HG03520 (cell line): ENCODE measurements around the gene TGM2.
"Not testable (repeated sequence)": the region's sequence is repeated elsewhere in the genome, so short reads cannot be mapped to it uniquely, and the experiment has no call there.

Experiments
- ATAC-seq: cut with Tn5 transposase; IDR thresholded peaks from one replicate; pipeline ENCODE4 v1.9.1; 2021; ENCODE audit warnings: mild to moderate bottlenecking, moderate library complexity; ENCODE audit not compliant: unreplicated experiment

TGM2 gene

DNA sequence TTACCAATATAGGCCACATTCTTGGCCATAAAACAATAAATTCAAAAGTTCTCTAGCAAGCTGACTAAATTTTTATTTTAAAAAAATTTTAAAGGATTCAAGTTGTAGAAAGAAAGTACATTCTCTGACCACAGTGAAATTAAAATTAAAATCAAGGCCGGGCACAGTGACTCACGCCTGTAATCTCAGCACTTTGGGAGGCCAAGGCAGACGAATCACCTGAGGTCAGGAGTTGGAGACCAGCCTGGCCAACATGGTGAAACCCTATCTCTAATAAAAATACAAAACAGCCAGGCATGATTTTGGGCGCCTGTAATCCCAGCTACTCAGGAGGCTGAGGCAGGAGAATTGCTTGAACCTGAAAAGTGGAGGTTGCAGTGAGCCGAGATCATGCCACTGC lies 62.9 kb downstream of the TGM2 start:
- ATAC-seq: not testable (repeated sequence)

DNA sequence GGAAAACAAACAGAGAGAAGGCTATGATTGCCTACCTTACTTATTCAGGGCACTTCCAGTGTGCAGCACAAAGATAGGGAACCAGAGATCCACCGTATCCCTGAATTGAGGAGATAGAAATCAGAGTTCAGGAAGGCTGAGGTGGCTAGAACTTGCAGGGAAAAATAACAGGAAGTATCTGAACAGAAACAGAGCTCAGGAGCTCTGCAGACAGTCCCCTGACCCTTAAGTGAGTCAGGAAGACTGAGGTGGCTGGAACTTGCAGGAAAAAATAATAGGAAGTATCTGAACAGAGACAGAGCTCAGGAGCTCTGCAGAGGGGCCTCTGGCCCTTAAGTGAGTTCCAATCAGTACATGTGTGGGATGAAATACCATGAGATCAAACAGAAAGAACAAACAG lies 66.1 kb downstream of the TGM2 start:
- ATAC-seq: no peak

DNA sequence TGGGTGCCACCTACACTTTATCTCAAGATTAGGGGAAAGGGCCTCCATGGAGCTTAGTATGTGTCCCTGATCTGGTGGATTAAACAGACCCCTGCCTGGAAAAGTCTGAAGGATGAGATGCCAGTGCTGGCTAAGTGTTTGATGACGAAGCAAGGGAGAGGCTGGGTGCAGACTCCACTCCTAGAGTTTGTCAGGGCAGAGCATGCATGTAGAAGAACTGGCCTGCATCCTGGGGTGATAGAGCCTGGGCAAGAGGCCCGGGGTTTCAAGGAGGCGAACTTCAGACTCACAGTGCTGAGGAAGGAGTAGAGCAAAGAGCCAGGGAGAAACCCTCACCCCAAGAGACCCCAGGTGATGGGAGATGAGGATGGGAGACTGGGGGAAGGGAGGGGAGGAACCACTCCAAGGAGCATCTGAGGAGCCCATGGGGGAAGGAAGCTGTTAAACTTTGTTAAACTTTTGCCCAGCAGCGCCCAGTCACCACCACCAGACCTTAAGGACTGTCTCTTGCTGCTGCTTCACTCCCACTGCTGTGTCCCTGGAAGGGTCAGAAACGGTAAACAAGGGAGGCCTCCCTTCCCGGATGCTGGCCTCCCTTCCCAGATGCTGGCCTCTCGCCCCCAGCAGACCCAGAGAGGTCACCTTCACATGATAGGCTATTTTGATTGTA lies 69.9 kb downstream of the TGM2 start:
- ATAC-seq: no peak

DNA sequence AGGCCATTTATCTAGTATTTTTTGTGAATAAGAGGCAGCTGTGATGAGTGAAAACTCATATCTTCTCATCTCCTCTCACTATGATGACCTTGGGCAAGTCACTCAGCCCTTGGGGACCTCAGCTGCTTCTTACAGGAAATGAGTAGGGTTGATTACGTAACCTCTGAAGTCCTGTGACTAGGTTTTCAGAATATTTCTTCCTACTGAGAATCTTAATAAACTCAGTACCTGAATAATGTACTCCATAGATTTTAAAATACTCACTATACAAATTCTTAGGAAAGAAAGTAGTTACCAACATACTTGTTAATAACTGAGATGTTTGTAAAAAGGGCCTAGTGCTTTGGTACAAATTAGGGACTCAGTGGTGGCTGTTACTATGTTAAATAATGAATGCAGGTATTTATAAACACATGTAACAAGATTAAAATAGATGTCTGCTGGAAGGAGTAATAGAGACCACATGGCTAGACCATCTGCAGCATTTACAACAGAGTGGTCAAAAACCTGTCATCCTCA lies 70.6 kb downstream of the TGM2 start:
- ATAC-seq: peak; percentile 52

DNA sequence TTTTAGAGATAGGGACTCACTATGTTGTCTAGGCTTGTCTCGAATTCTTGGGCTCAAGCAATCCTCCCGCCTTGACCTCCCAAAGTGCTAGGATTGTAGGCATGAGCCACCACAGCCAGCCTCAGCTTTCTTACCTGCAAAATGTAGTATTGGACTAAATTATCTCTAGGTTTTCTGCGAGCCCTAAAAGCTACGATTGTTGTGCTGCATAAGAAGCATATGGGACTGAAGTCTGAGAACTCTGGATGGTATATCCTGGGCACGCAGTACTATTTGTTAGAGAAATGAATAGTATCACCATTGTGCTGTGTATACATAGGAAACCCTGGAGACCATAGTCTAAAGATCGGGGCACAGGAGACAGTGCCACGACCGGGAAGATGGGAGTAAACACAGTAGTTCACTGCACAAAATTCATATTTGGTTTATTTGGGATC lies 71.4 kb downstream of the TGM2 start:
- ATAC-seq: no peak

DNA sequence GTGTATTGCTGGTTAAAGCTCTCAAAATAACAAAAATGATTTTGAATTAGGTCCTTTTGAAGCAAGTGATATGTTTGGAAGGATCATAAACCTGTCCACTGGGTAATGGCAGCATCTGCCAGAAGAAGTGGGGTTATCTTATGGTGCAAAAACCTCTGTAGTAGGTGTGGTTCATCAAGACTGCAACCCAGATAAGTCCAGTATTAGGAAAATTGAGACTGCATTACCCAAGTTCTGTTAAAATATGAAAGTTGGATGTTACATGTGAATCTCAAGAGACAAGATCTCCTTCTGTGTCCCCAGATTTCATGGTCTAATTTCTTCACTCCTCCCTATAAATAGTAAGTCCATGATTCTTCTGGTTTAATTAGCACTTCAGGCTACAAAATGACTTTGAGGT lies 72.2 kb downstream of the TGM2 start:
- ATAC-seq: no peak

DNA sequence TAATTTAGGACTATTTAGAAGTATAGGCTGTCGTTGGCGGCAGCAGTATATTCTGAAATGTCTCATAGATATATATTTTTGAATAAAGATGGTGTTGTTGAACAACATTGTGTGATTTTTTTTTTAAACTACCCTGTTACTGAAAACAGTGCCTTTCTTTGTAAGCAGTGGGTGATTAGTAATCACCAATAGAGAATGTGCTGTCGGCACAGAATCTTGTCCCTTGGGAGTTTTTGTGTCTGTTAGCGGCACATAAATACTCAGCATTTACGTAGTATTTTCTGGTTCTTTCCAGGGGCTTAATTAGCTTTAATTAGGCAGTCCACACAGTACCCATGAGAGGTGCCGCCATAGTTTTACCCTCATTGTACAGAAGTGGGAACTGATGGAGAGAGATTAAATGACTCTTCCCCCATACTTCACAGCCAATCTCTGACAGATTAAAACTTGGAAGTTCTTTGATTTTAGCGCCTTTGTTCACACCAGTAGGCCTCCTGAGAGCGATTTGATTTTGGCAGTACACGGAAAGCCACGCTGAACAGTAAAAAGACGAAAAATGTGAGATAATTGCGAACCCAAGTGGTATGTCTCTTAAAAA lies 72.7 kb downstream of the TGM2 start:
- ATAC-seq: no peak

DNA sequence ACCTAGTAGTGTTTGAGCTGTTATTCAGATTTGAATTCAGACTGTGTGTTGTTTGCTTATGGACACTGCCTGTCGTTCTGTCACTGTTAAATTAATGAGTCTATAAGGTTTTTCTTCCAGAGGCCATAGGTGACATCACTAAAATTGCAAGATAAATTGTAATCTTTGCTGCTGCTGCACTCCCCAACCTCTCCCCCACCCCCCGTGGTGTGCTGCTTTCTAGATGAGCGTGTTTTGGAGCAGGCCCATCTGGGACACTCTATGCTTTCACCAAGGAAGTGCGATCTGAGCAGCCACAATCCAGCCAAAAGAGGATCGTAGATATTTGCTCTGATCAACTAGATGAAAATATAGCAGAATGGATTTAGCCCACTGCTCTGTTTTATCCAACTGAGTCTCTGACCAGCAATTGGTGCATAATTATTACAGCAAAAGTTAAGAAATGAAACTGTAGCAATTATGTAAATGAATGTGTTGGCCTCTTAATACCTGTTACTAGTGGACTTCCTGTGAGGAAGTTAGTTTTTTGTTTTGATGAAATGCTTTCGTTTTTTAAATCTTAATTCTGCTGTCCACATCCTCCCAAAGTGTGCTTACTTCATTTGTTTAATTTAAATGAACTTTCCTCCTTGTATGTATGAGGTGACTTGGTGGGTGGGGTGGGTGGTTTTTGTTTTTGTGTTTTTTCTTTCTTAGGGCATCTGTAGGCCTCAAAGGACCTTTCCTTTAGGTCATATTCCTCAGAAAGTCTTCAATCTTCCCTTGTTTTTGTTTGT lies 73.4 kb downstream of the TGM2 start:
- ATAC-seq: no peak

DNA sequence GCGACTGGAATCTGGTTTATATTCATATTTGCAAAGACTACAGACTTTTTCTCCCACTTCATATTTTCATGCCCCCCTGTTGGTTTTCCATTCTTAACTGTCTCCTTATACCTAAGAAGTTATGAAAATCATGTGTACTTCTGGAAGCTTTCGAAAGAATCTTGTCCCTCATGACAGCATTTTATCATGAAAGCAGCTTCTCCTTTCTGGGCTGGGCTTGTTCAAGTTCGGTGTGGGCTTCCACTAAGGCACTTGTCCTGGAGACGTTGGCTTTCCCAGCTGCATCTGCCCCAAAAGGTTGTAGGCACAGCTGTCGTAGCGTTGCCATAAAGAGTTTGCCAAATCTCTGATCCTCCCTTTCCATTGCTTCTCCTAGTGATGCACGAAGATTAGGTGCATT lies 75.0 kb downstream of the TGM2 start:
- ATAC-seq: no peak

DNA sequence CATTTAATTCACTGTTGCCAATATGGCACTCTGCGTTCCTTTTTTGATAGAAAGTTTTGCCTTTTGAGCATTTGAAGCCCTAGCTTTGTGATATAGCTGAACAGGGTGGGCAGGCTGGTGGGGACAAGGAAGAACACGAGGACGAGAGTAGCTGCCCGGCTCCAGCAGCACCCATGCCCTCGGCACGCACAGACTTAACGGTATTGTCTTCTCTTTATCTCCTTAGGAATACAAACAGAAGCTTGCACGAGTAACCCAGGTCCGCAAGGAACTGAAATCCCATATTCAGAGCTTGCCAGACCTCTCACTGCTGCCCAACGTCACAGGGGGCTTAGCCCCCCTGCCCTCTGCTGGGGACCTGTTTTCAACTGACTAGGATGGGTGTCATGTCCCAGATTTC lies 75.6 kb downstream of the TGM2 start:
- no peak for ATAC-seq

DNA sequence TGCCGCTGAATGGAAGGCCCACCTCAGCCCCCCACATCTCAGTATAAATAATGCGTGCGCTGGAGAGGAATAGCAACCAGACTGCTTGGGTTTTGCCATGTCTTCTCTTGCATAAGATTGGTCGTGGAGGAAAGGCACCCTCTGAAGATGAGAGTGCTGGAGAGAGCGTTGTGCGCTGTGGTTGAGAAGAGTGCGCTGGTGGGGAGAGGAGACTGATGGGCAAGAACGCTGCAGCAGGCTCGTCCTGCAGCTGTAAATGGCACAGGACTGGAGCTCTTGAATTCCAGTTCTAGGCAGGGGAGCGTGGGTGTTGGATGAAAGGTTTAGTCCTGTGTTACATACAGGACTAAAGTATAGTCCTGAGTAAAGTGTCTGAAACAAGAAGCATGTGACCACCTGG lies 80.0 kb downstream of the TGM2 start:
- ATAC-seq: no peak

DNA sequence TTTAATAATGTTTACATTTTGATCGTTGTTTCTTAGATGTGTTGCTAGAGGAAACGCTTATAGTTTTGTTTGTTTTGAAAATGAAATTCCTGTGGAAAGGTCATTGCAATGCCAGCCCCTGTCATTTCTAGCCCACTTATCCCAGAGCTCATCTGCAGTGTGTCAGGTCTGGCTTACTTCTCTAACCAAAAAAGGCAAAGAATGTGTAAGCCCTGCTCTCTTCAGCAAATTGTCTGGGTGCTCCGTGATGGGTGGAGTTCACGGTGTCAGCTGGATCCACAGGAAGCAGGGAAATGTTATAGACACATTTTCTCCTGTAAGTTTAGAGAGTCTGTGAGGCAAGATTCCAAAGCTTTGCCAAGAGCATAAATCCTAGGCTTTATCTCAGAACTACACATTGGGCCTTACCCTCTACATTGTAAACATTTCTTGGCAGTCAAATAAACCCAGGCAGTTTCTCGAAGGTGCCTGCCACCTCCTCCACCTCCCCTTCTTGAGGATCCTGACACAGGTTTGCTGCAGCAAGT lies 80.6 kb downstream of the TGM2 start:
- ATAC-seq: no peak

DNA sequence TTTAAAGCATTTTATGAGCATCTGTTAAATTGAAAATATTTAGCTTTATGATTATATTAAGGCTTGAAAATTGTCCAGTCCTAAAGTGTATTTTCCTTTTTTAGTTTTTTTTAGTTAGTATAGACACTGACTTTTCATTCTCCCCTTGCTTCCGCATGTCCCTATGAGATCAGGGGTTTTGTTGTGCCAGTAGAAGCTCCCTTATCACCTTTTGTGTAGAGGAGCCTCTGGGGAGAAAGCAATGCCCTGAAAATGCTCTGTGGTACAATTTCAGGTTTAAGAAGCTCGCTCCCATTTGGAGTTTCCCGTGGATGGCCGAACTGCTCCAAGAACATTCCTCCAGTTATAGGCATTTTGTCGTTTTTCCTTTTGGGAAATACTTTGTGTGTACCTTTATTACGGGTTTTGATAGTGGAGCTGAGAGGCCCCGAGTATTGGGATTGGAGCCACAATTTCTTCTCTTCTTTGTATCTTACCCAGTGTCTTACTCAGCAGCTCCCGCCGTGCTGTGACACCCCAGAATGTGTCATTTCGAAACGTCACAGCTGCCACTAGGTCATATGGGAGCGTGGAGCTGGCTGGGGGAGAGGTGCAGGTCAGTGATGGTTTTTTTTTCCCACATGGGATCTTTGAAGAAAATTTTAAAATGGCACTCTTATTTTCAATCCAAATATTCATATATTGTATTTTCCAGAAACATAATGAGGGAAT lies 81.6 kb downstream of the TGM2 start:
- no peak for ATAC-seq

DNA sequence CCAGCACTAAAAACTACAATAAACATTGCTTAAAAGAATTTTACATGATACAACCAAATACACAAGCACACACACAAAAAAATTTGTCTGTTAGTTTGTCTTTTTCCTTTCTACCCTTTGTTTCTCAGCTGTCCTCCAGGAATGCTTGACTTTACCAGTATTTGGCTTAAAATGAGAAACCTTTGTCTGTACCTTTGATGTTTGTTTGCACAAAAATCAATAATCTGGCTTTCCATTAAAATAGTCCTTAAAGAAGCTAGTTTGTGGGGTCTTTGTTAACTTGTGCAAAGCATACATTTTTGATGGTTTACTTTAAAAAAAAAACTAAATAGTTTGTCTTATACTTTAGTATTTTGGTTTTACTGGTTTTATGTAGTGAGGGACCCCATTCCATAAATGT lies 82.2 kb downstream of the TGM2 start:
- ATAC-seq: no peak

DNA sequence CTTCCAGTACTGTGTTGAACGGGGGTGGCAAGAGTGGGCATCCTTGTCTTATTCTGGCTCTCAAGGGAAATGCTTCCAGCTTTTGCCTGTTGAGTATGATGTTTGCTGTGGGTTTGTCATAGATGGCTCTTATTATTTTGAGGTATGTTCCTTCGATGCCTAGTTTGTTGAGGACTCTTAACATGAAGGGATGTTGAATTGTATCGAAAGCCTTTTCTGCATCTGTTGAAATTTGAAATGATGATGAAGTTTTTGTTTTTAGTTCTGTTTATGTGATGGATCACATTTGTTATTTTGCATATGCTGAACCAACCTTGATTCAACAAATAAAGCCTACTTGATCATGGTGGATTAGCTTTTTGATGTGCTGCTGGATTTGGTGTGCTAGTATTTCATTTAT lies 83.5 kb downstream of the TGM2 start:
- ATAC-seq: no peak

DNA sequence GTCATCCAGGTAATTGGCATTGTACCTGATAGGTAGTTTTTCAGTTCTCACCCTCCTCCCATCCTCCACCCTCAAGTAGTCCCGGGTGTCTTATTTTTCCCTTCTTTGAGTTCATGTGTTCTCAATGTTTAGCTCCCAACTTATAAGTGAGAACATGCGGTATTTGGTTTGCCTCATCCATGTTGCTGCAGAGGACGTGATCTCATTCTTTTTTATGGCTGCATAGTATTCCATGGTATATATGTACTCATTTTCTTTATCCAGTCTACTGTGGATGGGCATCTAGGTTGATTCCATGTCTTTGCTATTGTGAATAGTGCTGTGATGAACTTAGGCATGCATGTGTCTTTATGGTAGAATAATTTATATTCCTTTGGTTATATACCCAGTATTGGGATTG lies 85.7 kb downstream of the TGM2 start:
- no peak for ATAC-seq

DNA sequence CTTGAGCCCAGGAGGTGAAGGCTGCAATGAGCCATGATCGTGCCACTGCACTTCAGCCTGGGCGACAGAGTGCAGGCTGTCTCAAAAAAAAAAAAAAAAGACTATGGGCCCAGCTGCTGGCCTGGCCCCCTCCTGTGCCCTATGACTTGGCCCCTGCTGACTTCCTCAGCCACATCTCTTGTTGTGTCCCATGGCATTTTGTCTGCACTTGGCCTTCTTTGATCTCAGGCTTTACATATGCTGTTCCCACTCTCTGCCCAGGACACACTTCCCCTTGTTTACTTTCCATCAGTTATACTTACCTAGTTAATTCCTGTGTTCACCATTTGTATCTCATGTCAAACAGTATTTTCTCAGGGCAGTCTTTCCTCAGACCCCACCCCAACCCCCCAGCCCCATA lies 87.0 kb downstream of the TGM2 start:
- no peak for ATAC-seq
